Thymus (tissue), 11 donors: ENCODE measurements around the gene CFAP74. TPM values are rescaled to one million over a fixed set of nuclear protein-coding genes. Genes with fewer than 3 reads are reported as not detected.

Source experiments
- DNase-seq, 9 donors: peaks; one replicate each; pipeline ENCODE4 v3.0.0-alpha.2; 2013; ENCODE audit warnings: low spot score in 9 of 9, low read depth in 6 of 9, missing footprints in 1 of 9
- H3K27ac ChIP-seq, 2 donors: one replicate each; pipeline ENCODE4 v1.5.1; 2013; ENCODE audit warnings: control low read depth in 1 of 2, low read depth in 1 of 2, low read length in 1 of 2, mild to moderate bottlenecking in 1 of 2, moderate library complexity in 1 of 2
- H3K27me3 ChIP-seq, 2 donors: one replicate each; pipeline ENCODE4 v1.5.1; 2013; ENCODE audit warnings: low read length in 1 of 2; ENCODE audit not compliant: control insufficient read depth in 2 of 2, insufficient read depth in 1 of 2
- H3K36me3 ChIP-seq, 2 donors: one replicate each; pipeline ENCODE4 v1.5.1; 2013; ENCODE audit warnings: low read length in 1 of 2, mild to moderate bottlenecking in 1 of 2, moderate library complexity in 1 of 2; ENCODE audit not compliant: control insufficient read depth in 2 of 2, insufficient read depth in 2 of 2
- H3K4me1 ChIP-seq, 2 donors: one replicate each; pipeline ENCODE4 v1.5.1; 2013; ENCODE audit warnings: low read length in 2 of 2; ENCODE audit not compliant: control insufficient read depth in 2 of 2, insufficient read depth in 2 of 2
- H3K4me3 ChIP-seq, 2 donors: one replicate each; pipeline ENCODE4 v1.5.1; 2013; ENCODE audit warnings: low read length in 2 of 2, control low read depth in 1 of 2, mild to moderate bottlenecking in 1 of 2
- H3K9me3 ChIP-seq, 2 donors: one replicate each; pipeline ENCODE4 v1.5.1; 2013; ENCODE audit warnings: low read length in 1 of 2, mild to moderate bottlenecking in 1 of 2; ENCODE audit not compliant: control insufficient read depth in 2 of 2, insufficient read depth in 1 of 2
- WGBS: extraction: QIAGEN DNeasy Blood & Tissue Kit; methylation state at CpG from one replicate; pipeline ENCODE4 v1.1.7; 2013; 5-methylcytosine and 5-hydroxymethylcytosine counted together
- polyA plus RNA-seq: library from polyadenylated mRNA; stranded (reverse); fragments of 200-250 nt; gene quantifications from one replicate; pipeline ENCODE4 v1.2.3, GENCODE V29; 2013
- total RNA-seq: library from RNA; stranded (reverse); fragments of 120-200 nt; gene quantifications from one replicate; pipeline ENCODE4 v1.2.4, GENCODE V29; 2013
- donor health status: healthy.

CFAP74 gene
- total and polyA plus RNA-seq, 2 donors: 0.09 to 0.16 TPM

DNA sequence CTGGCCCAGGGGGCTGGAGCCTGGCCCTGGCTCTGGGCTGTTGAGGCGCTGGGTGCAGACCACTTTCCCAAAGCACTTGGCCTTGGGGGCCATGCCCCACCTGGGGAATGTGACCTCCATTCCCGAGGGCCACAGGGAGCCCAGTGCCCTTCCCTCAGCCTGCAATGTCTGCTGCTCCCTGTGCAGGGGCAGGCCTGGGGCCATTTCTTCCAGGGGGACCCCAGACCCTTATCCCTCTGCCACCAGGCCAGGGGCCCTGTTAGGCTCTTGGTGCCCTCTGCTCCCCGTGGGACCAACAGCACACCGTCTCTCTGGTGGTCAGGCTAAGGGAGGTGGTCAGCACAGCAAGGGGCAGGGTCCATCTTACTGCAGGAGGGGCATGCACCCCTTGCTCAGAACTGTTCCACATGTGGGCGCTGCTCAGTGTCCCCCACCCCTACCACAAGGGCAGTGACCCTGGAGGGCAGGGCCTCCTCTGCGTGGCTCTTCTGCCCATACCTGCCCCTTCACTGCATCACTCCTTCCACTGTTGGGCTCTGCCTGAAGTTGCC lies 83.5 kb downstream of the CFAP74 start:
- no peak overlapping the region for H3K4me3 ChIP-seq
- 93% methylated on average over 6 of the region's 6 CpGs for WGBS

DNA sequence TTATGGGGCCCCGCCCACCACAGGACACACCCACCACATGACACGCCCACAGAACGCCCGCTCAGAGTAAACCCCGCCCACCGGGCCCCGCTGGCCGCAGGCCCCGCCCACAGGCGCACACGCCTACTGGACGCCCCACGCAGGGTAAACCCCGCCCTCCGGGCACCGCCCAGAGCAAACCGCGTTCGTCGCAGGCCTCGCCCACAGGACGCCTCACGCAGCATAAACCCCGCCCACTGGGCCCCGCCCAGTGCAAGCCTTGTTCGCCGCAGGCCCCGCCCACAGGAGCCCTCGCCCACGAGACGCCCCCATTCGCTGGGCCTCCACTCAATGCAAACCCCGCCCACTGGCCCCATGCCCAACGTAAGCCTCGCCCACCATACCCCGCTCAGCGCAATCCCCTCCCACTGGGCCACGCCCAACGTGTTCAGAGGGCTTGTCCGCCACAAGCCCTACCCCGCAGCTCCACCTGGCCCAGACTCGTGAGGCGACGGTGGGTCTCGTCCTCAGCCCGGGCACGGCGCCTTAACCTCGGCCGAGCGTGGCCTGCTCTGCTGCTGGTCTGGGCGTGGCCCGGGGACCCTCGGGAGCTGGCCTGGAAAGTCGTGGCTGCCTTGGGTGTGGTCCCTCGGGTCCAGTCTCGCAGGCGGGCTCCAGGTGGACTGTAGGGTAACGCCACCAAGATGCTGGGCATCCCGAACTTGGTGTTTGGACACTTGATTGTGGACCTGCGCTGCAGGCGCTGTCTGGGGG lies 84.1 kb downstream of the CFAP74 start:
- H3K27ac ChIP-seq: peak overlapping the region in 1 of 2 donors; percentile 37

More for the DNA sequence above, 83.5 kb downstream of the CFAP74 start:
- Histone ChIP-seq H3K36me3 (no peaks in the 10 kb centered on the region), H3K4me1 (peaks cover 9 to 11% of the 10 kb centered on the region in 2 donors), H3K9me3 (peaks cover 0 to 2% of the 10 kb centered on the region in 2 donors), H3K27ac (no peak overlapping the region), H3K27me3 (peaks cover 3 to 18% of the 10 kb centered on the region in 2 donors)
- no peak for DNase-seq

DNA sequence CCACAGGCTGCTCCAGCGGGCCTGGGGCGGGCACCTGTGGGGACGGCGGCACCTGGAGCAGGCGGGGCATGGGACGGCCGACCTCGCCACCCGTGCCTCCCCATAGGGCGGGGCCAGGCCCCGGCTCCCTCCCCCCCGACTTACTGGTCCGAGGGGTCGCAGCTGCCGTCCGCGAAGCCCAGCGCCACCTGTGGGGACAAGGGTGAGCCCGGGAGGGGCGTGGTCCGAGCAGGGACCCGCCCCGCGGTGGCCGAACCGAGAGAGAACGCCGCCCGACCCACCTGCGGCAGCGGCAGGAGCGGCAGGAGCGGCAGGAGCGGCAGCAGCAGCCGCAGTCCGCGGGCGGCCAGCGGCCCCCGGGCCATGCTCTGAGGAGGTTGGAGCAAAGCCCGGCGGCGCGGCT lies 84.7 kb downstream of the CFAP74 start, which contains the start of gene TMEM52:
Gene TMEM52 (minus strand): TSS at position 379 of the 403 bp plus-strand sequence. CDS start 14 bp downstream, at position 365.
- Histone ChIP-seq H3K9me3 (peaks cover 0 to 2% of the 10 kb centered on the region in 2 donors), H3K4me3 (peak within 1 kb of the TSS; percentile 18 to 58), H3K27ac (peak within 1 kb of the TSS in 1 of 2 donors; percentile 37), H3K36me3 (no peaks in the 10 kb centered on the region), H3K4me1 (peaks cover 9 to 11% of the 10 kb centered on the region in 2 donors), H3K27me3 (peaks cover 3 to 20% of the 10 kb centered on the region in 2 donors)
- WGBS: under 1% methylated on average over 44 of the region's 44 CpGs
- peak in 1 of 9 donors; percentile 23 for DNase-seq

More for the DNA sequence above, 84.1 kb downstream of the CFAP74 start:
- Histone ChIP-seq H3K9me3 (peaks cover 0 to 2% of the 10 kb centered on the region in 2 donors), H3K4me3 (peak overlapping the region; percentile 18 to 58), H3K36me3 (no peaks in the 10 kb centered on the region), H3K27me3 (peaks cover 3 to 18% of the 10 kb centered on the region in 2 donors), H3K4me1 (peaks cover 9 to 11% of the 10 kb centered on the region in 2 donors)
- DNase-seq: peak; percentile 93 to 100 (median 99)
- 13% methylated on average over 62 of the region's 62 CpGs for WGBS

DNA sequence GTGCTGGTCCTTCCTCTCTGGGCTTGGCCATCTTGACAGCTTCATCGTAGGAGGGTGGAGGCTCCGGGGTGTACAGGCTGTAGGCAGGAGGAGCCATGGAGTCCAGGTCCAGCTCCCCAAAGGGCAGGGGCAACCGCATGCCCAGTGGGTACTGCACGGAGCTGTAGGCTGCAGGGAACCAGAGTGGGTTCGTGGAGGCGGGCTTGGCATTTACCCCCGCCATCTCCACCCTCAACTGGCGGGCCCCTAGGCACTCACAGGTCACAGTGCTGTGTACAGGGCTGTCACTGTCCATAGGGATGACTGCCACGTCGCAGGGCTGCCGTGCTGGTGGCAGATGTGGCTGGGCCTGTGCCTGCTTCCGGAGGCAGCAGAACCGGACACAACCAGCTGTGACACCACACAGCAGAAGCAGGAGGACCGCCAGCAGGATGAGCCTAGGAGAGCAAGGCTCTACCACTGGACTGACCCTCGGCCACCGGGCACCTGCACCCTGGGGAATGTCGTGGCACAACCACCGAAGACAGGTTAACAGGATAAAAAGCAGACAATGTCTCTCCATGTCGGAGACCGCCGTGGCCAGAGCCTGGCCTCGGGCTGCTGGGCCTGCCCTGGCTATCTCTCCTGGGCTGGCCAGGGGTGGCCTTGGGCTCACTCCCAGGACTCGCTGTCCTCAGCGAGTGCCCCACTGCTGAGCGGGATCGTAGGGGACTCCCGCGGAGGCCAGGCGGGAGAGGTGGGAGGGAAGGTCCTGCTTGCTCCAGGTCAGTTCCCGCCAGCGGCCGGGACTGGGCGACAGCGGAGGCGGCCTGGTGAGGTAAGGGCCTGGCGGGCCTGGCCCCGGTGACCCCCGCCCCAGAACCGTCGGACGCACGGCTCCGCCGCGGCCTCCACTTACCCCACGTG lies 85.3 kb downstream of the CFAP74 start:
- WGBS: 50% methylated on average over 46 of the region's 46 CpGs
- no peak overlapping the region for H3K27ac ChIP-seq
- DNase-seq: no peak
- peak overlapping the region in 1 of 2 donors; percentile 58 for H3K4me3 ChIP-seq
- peaks cover 0 to 2% of the 10 kb centered on the region in 2 donors for H3K9me3 ChIP-seq
- peaks cover 9 to 11% of the 10 kb centered on the region in 2 donors for H3K4me1 ChIP-seq
- H3K27me3 ChIP-seq: peaks cover 3 to 20% of the 10 kb centered on the region in 2 donors
- no peaks in the 10 kb centered on the region for H3K36me3 ChIP-seq

DNA sequence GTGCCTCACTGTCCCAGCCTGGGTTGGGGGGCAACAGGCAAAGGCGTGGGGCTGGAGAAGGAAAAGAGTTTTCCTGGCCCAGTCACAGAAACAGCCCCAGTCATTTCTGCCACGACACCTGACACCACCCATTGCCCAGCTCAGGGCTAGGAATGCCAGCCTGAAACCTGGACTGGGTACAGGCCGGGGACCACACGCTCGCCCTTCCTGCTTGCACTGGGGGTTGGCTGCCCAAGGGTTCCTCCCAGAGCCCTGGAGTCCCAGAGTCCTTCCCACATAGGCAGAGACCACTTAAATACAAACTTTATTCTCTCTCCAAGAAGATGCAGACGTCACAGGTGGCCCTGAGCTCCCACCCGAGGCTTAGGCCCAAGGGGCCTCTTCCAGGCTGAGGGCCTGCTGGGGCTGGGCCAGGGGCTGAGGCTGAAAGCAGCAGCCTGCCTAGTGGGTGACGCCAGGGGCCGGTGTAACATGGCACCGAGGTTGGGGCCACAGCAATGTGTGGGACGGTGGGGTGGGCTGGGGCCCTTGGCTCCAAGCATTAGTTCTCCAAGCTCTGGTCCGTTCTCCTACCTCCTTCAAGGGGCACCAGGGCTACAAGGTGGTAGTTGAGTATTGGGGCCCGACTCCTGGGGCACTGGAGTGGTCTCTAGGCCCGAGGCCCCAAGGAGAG lies 86.1 kb downstream of the CFAP74 start:
- peaks cover 9 to 11% of the 10 kb centered on the region in 2 donors for H3K4me1 ChIP-seq
- H3K9me3 ChIP-seq: peaks cover 0 to 2% of the 10 kb centered on the region in 2 donors
- no peaks in the 10 kb centered on the region for H3K36me3 ChIP-seq
- H3K4me3 ChIP-seq: no peak overlapping the region
- H3K27ac ChIP-seq: no peak overlapping the region
- 96% methylated on average over 14 of the region's 14 CpGs for WGBS
- DNase-seq: no peak
- H3K27me3 ChIP-seq: peaks cover 3 to 20% of the 10 kb centered on the region in 2 donors

DNA sequence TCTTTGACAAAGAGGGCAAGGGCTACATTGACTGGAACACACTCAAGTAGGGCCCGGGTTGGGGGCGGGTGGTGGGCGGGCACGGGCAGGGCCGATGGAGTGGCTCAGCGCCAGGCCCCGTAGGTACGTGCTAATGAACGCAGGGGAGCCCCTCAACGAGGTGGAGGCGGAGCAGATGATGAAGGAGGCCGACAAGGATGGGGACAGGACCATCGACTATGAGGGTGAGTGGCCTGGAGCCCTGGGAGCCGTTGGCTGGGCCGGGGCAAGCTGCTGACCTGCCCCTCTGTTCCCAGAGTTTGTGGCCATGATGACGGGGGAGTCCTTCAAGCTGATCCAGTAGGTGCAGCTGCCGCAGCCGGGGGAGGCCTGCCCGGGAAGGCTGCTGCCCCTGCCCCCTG lies 86.7 kb downstream of the CFAP74 start:
- no peak for DNase-seq
- 95% methylated on average over 19 of the region's 19 CpGs for whole genome bisulfite sequencing
- no peak overlapping the region for H3K4me3 ChIP-seq
- H3K9me3 ChIP-seq: peaks cover 0 to 2% of the 10 kb centered on the region in 2 donors
- H3K27me3 ChIP-seq: peaks cover 3 to 20% of the 10 kb centered on the region in 2 donors
- H3K36me3 ChIP-seq: no peaks in the 10 kb centered on the region
- H3K27ac ChIP-seq: no peak overlapping the region
- peaks cover 9 to 11% of the 10 kb centered on the region in 2 donors for H3K4me1 ChIP-seq

DNA sequence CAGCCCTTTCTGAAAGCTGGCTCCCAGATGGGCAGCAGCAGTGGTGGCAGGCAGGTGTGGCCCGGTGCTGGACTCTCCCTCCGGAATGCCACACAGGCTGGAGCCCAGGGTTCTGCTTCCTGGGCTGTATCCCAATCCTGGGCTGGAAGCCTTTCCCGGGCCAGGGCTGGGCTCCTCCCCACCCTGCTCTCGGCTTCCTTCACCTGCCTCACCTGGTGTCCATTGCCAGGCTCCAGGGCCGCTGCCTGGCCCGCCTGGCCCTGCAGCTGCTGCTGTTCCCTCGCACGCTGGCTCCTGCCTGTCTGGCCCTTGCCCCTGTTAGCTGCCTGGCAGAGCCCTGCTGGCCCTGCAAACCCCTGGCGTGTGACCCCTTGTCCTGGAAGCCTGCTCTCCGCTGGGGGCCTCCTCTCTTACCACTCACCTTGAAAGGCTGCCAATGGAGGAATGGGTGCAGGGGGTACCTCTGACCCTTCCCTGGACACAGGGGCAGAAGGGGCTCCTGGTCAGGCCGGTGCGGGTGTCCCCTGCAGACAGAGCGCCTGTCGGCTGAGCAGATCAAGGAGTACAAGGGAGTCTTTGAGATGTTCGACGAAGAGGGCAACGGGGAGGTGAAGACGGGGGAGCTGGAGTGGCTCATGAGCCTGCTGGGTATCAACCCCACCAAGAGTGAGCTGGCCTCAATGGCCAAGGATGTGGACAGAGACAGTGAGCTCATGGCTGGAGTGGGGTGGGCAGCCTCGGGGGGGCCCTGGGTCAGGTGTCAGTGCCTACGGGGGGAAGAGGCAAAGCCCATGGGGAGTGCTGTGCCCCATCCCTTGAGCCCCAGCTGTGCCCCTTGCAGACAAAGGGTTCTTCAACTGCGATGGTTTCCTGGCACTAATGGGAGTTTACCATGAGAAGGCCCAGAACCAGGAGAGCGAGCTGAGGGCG lies 87.4 kb downstream of the CFAP74 start:
- H3K27me3 ChIP-seq: peaks cover 3 to 20% of the 10 kb centered on the region in 2 donors
- H3K9me3 ChIP-seq: peaks cover 0 to 2% of the 10 kb centered on the region in 2 donors
- H3K27ac ChIP-seq: no peak overlapping the region
- no peak overlapping the region for H3K4me3 ChIP-seq
- no peak for DNase-seq
- H3K4me1 ChIP-seq: peaks cover 9 to 11% of the 10 kb centered on the region in 2 donors
- 95% methylated on average over 23 of the region's 23 CpGs for WGBS
- no peaks in the 10 kb centered on the region for H3K36me3 ChIP-seq
